Stimulated activated naive CD8-positive, alpha-beta T cell treated with anti-CD3 and anti-CD28 coated beads, Interleukin-15, Interleukin-2, amounts not matched to agents 100 ng/mL and 50 ng/mL, for 24 hours (primary cell): ENCODE results near the gene MT1M.
"Not testable (repeated sequence)": the region's sequence is repeated elsewhere in the genome, so short reads cannot be mapped to it uniquely, and the experiment has no call there.

Source experiments
- H3K27ac Mint-ChIP-seq: one replicate; pipeline ENCODE4 v1.8.0; 2021; ENCODE audit warnings: mild to moderate bottlenecking, mixed read lengths
- H3K27me3 Mint-ChIP-seq: one replicate; pipeline ENCODE4 v1.8.0; 2021; ENCODE audit warnings: mixed read lengths
- H3K36me3 Mint-ChIP-seq: one replicate; pipeline ENCODE4 v1.8.0; 2021; ENCODE audit warnings: low read depth, mixed read lengths
- H3K4me1 Mint-ChIP-seq: one replicate; pipeline ENCODE4 v1.8.0; 2021; ENCODE audit warnings: low read depth, mixed read lengths
- H3K4me3 Mint-ChIP-seq: one replicate; pipeline ENCODE4 v1.8.0; 2021; ENCODE audit warnings: mild to moderate bottlenecking, mixed read lengths
- H3K9me3 Mint-ChIP-seq: one replicate; pipeline ENCODE4 v1.8.0; 2021; ENCODE audit warnings: mixed read lengths

MT1M gene

GRCh38 chr16:56632156-56632847 is at the start of gene MT1M:
MT1M (plus strand) TSS chr16:56632659; CDS start chr16:56632732, 73 bp downstream.
- Mint-ChIP-seq H3K9me3 (no peaks in the 10 kb centered on the region), H3K36me3 (no peaks in the 10 kb centered on the region), H3K4me1 (peaks cover 28% of the 10 kb centered on the region), H3K27ac (no peak within 1 kb of the TSS), H3K4me3 (peak within 1 kb of the TSS; percentile 68), H3K27me3 (peaks cover 64% of the 10 kb centered on the region)

- not testable (repeated sequence) for H3K4me3 Mint-ChIP-seq, H3K9me3 Mint-ChIP-seq, H3K4me1 Mint-ChIP-seq, H3K27me3 Mint-ChIP-seq, H3K36me3 Mint-ChIP-seq, H3K27ac Mint-ChIP-seq
Measured at GRCh38 chr16:56582911-56583310, 49.5 kb upstream of the MT1M start.

GRCh38 chr16:56583351-56584168 is 48.9 kb upstream of the MT1M start:
- Mint-ChIP-seq H3K27ac (no peak overlapping the region), H3K4me1 (peaks cover under 1% of the 10 kb centered on the region), H3K27me3 (peaks cover 14% of the 10 kb centered on the region), H3K9me3 (no peaks in the 10 kb centered on the region), H3K36me3 (no peaks in the 10 kb centered on the region), H3K4me3 (no peak overlapping the region)

GRCh38 chr16:56584276-56584675 is 48.2 kb upstream of the MT1M start:
- H3K36me3 Mint-ChIP-seq: no peaks in the 10 kb centered on the region
- peaks cover 4% of the 10 kb centered on the region for H3K4me1 Mint-ChIP-seq
- H3K27ac Mint-ChIP-seq: no peak overlapping the region
- H3K9me3 Mint-ChIP-seq: no peaks in the 10 kb centered on the region
- H3K4me3 Mint-ChIP-seq: no peak overlapping the region
- H3K27me3 Mint-ChIP-seq: peaks cover 18% of the 10 kb centered on the region

DNA sequence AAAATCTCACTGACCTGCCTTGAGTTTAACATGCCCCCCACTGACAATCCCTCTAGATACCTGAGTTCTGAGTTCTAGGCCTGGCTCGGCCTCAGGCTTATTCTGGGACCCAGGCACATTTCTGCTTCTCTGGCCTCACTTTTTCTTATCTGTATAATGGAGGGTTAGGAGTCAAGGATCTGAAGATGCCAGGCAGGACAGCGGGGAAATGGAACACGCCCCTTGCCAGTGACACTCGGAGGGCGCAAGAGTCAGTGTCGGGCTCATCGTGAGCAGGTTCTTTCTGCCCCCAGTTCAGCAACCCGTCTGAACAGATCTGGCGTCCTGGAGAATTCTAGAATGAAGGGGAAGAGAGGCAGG is 43.7 kb upstream of the MT1M start:
- Mint-ChIP-seq H3K36me3 (no peaks in the 10 kb centered on the region), H3K4me3 (peak overlapping the region; percentile 81), H3K9me3 (no peaks in the 10 kb centered on the region), H3K4me1 (peaks cover 13% of the 10 kb centered on the region), H3K27me3 (peaks cover 25% of the 10 kb centered on the region), H3K27ac (no peak overlapping the region)

DNA sequence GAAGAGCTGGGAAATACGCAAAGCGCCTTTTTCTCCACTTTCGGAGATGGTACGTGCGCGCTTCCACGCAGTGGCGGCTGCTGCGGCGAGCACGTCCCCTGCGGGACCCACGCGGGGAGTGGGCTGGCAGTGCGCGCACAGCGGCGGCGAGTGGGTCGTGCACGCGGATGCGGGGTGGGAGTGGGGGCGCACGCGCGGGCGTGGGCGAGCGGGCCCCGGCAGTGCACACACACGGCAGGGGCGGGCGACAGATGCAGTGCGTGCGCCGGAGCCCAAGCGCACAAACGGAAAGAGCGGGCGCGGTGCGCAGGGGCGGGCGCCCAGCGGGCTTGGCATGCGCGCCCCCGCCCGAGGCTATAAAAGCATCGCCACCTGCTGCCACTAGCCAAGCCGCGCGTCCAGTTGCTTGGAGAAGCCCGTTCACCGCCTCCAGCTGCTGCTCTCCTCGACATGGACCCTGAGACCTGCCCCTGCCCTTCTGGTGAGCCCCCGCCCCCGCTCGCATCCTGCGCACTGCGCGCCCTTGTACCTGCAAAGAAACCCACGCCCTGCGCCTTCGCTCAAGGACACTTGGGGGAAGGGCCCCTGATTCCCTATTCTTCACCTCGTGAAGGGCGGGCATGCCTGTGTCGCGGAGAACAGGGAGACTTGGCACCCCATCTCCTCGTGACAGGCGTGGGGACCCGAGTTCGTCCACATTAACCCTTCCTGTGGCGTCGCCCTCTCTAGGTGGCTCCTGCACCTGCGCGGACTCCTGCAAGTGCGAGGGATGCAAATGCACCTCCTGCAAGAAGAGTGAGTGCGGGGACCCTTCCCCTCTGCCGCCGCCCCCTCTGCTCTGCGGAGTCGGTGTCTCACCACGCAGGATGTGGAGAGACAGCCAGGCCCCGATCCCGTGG is 43.1 kb upstream of the MT1M start, which contains the start of gene MT3:
Gene MT3 (plus strand): TSS at position 388 of the 899 bp plus-strand sequence. CDS start 63 bp downstream, at position 451.
- Mint-ChIP-seq H3K27ac (no peak within 1 kb of the TSS), H3K9me3 (no peaks in the 10 kb centered on the region), H3K27me3 (peaks cover 23% of the 10 kb centered on the region), H3K4me1 (peaks cover 13% of the 10 kb centered on the region), H3K4me3 (peak within 1 kb of the TSS; percentile 81), H3K36me3 (no peaks in the 10 kb centered on the region)

DNA sequence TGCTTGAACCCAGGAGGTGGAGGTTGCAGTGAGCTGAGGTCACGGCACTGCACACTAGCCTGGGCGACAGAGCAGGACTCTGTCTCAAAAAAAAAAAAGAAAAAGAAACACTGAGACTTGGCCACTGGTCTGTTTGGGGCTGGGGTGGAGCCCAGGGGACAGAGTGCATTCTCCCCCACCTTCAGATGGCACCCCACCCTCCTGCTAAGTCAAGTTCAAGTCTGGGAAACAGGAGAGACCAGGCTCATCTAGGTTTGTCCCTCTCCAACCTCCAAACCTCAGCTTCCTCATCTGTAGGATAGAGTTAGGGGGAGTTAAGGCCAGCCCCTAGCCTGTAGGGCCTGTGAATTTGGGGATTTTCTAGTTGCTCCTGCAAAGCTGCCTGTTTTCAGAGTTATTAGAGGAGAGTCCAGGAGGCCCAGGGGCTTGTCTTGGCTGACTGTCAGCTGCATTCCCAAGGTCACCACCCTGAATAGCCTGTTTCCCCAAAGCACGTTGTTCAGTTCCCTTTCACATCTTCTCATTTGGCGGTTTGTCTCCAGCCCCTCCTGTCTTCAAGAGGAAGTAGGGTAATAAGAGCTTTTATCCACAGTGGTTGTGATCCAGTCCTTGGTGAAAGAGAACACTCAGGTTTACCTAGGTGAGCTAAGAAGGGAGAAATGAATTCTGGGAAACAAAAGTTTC is 40.9 kb upstream of the MT1M start:
- Mint-ChIP-seq H3K4me3 (no peak overlapping the region), H3K27me3 (peaks cover 23% of the 10 kb centered on the region), H3K9me3 (no peaks in the 10 kb centered on the region), H3K27ac (no peak overlapping the region), H3K36me3 (no peaks in the 10 kb centered on the region), H3K4me1 (peaks cover 13% of the 10 kb centered on the region)

- Mint-ChIP-seq H3K27ac (no peak overlapping the region), H3K4me3 (no peak overlapping the region), H3K4me1 (peaks cover 18% of the 10 kb centered on the region), H3K27me3 (peaks cover 17% of the 10 kb centered on the region), H3K36me3 (no peaks in the 10 kb centered on the region), H3K9me3 (no peaks in the 10 kb centered on the region)
Measured at GRCh38 chr16:56593573-56594291, 38.7 kb upstream of the MT1M start.

GRCh38 chr16:56594292-56594619 is 38.2 kb upstream of the MT1M start:
- H3K27ac Mint-ChIP-seq: no peak overlapping the region
- H3K27me3 Mint-ChIP-seq: peaks cover 15% of the 10 kb centered on the region
- no peaks in the 10 kb centered on the region for H3K36me3 Mint-ChIP-seq
- no peak overlapping the region for H3K4me3 Mint-ChIP-seq
- H3K4me1 Mint-ChIP-seq: peaks cover 15% of the 10 kb centered on the region
- H3K9me3 Mint-ChIP-seq: no peaks in the 10 kb centered on the region

DNA sequence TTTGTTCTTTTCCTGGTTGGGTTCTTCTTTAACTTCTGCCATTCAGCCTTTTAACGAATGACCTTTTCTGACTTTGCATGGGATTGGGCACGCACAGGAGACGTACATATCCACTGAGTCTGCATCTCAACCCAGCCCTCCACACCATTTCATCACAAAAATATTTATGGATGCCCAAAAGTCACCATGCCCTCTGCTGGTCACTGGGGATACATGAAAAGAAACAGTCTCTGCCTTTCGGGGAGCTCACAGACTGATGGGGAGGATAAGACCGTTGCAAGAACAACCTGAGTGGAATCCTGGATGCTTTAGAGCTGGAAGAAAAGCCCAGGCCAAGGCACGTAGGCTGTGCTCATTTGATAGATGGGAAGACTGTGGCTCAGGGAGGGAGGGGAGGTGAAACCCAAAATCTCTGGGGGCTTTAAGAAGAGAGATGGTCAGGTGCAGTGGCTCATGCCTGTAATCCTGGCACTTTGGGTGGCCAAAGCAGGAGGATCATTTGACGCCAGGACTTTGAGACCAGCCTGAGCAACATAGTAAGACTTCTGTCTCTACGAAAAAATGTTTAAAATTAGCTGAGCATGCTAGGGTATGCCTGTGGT is 32.0 kb upstream of the MT1M start:
- Mint-ChIP-seq H3K27me3 (peaks cover 9% of the 10 kb centered on the region), H3K9me3 (no peaks in the 10 kb centered on the region), H3K36me3 (no peaks in the 10 kb centered on the region), H3K27ac (no peak overlapping the region), H3K4me3 (no peak overlapping the region), H3K4me1 (peaks cover 6% of the 10 kb centered on the region)

GRCh38 chr16:56601325-56601724 is 31.1 kb upstream of the MT1M start:
- Mint-ChIP-seq H3K36me3 (no peaks in the 10 kb centered on the region), H3K27me3 (peaks cover 9% of the 10 kb centered on the region), H3K9me3 (no peaks in the 10 kb centered on the region), H3K4me3 (no peak overlapping the region), H3K4me1 (peaks cover 14% of the 10 kb centered on the region), H3K27ac (no peak overlapping the region)

GRCh38 chr16:56603589-56603988 is 28.9 kb upstream of the MT1M start:
- H3K9me3 Mint-ChIP-seq: no peaks in the 10 kb centered on the region
- no peak overlapping the region for H3K4me3 Mint-ChIP-seq
- peaks cover 27% of the 10 kb centered on the region for H3K4me1 Mint-ChIP-seq
- no peaks in the 10 kb centered on the region for H3K36me3 Mint-ChIP-seq
- peaks cover 5% of the 10 kb centered on the region for H3K27me3 Mint-ChIP-seq
- no peak overlapping the region for H3K27ac Mint-ChIP-seq

- no peaks in the 10 kb centered on the region for H3K9me3 Mint-ChIP-seq
- no peak overlapping the region for H3K4me3 Mint-ChIP-seq
- H3K4me1 Mint-ChIP-seq: peaks cover 36% of the 10 kb centered on the region
- peaks cover 5% of the 10 kb centered on the region for H3K27me3 Mint-ChIP-seq
- no peak overlapping the region for H3K27ac Mint-ChIP-seq
- H3K36me3 Mint-ChIP-seq: peaks cover 5% of the 10 kb centered on the region
Measured at GRCh38 chr16:56604966-56605365, 27.5 kb upstream of the MT1M start.

- Mint-ChIP-seq H3K4me3 (no peak overlapping the region), H3K27me3 (peaks cover 2% of the 10 kb centered on the region), H3K36me3 (peaks cover 5% of the 10 kb centered on the region), H3K27ac (no peak overlapping the region), H3K9me3 (no peaks in the 10 kb centered on the region), H3K4me1 (peaks cover 41% of the 10 kb centered on the region)
Measured at GRCh38 chr16:56605475-56605874, 27.0 kb upstream of the MT1M start.
